Neural cell (in vitro differentiated cells): ENCODE results near the gene C1orf52. TPM values are rescaled to one million over a fixed set of nuclear protein-coding genes. Genes with fewer than 3 reads are reported as not detected.

ENCODE experiments used
- H2AFZ ChIP-seq: fragments of 200-600, 300-800 bp; sonication (generic), shearing (Covaris generic); 2 replicates; pipeline ENCODE4 v1.6.0; 2014; ENCODE audit warnings: low read depth, mild to moderate bottlenecking, antibody characterized with exemption, low read length, moderate library complexity
- H3F3A ChIP-seq: fragments of 200-600 bp; shearing (Covaris generic); 2 replicates; pipeline ENCODE4 v1.6.1; 2016; ENCODE audit warnings: mild to moderate bottlenecking, moderate library complexity, mixed read lengths, antibody characterized with exemption, low read length; ENCODE audit not compliant: insufficient read depth, poor library complexity, severe bottlenecking
- H3K27ac ChIP-seq: fragments of 200-600, 300-800 bp; sonication (generic), shearing (Covaris generic); 2 replicates; pipeline ENCODE4 v1.5.1; 2014; ENCODE audit warnings: mild to moderate bottlenecking, low read length, moderate library complexity
- H3K27me3 ChIP-seq: fragments of 300-800, 200-600 bp; sonication (generic), shearing (Covaris generic); 2 replicates; pipeline ENCODE4 v1.6.0; 2014; ENCODE audit warnings: mild to moderate bottlenecking, low read depth, low read length, moderate library complexity; ENCODE audit not compliant: insufficient read depth
- H3K36me3 ChIP-seq: fragments of 300-800, 200-600 bp; sonication (generic), shearing (Covaris generic); 2 replicates; pipeline ENCODE4 v1.5.1; 2014; ENCODE audit warnings: mild to moderate bottlenecking, antibody characterized with exemption, low read length, moderate library complexity; ENCODE audit not compliant: insufficient read depth
- H3K4me2 ChIP-seq: fragments of 300-800, 200-600 bp; sonication (generic), shearing (Covaris generic); 2 replicates; pipeline ENCODE4 v1.6.0; 2014; ENCODE audit warnings: mild to moderate bottlenecking, low read length
- H3K4me3 ChIP-seq: fragments of 300-800, 200-600 bp; sonication (generic), shearing (Covaris generic); 2 replicates; pipeline ENCODE4 v1.5.1; 2014; ENCODE audit warnings: mild to moderate bottlenecking, low read length, moderate library complexity
- H3K79me2 ChIP-seq: fragments of 200-600 bp; shearing (Covaris generic); replicated peaks from 2 replicates; pipeline ENCODE4 v1.6.0; 2014; ENCODE audit warnings: mild to moderate bottlenecking, low read length, moderate library complexity; ENCODE audit not compliant: insufficient read depth
- H3K9ac ChIP-seq: fragments of 300-800, 200-600 bp; sonication (generic), shearing (Covaris generic); 2 replicates; pipeline ENCODE4 v1.6.1; 2016; ENCODE audit warnings: mild to moderate bottlenecking, low read length, mixed read lengths
- H3K9me2 ChIP-seq: fragments of 200-600 bp; shearing (Covaris generic); 2 replicates; pipeline ENCODE4 v1.6.1; 2016; ENCODE audit warnings: mild to moderate bottlenecking, low read length, mixed read lengths; ENCODE audit not compliant: insufficient read depth
- H3K9me3 ChIP-seq: fragments of 200-600, 300-800 bp; sonication (generic), shearing (Covaris generic); 2 replicates; pipeline ENCODE4 v1.6.1; 2016; ENCODE audit warnings: mild to moderate bottlenecking, mixed run types, low read length, moderate library complexity, mixed read lengths
- H4K20me1 ChIP-seq: fragments of 200-600 bp; shearing (Covaris generic); 2 replicates; pipeline ENCODE4 v1.6.1; 2016; ENCODE audit warnings: mild to moderate bottlenecking, mixed run types; ENCODE audit not compliant: insufficient read depth
- CTCF ChIP-seq: fragments of 450-650 bp; IDR thresholded peaks from 2 replicates; pipeline ENCODE4 v1.5.1; 2014; ENCODE audit warnings: antibody characterized with exemption, mild to moderate bottlenecking, moderate library complexity; ENCODE audit not compliant: poor library complexity, severe bottlenecking
- EP300 ChIP-seq: fragments of 450-650 bp; conservative IDR thresholded peaks from 2 replicates; pipeline ENCODE4 v1.6.1; 2014; ENCODE audit warnings: antibody characterized with exemption, mild to moderate bottlenecking, moderate library complexity; ENCODE audit not compliant: poor library complexity, severe bottlenecking
- EZH2 ChIP-seq: fragments of 200-600, 300-800 bp; shearing (Covaris generic), sonication (generic); IDR thresholded peaks from 2 replicates; pipeline ENCODE4 v1.6.1; 2014; ENCODE audit warnings: antibody characterized with exemption, low read length, borderline replicate concordance, mild to moderate bottlenecking; ENCODE audit not compliant: insufficient read depth, poor library complexity, severe bottlenecking
- MXI1 ChIP-seq: fragments of 450-650 bp; conservative IDR thresholded peaks from 2 replicates; pipeline ENCODE4 v1.6.1; 2014; ENCODE audit warnings: antibody characterized with exemption, mild to moderate bottlenecking; ENCODE audit not compliant: poor library complexity, severe bottlenecking
- POLR2AphosphoS5 ChIP-seq: IDR thresholded peaks from 2 replicates; pipeline ENCODE4 v1.6.1; 2012
- RAD21 ChIP-seq: fragments of 450-650 bp; conservative IDR thresholded peaks from 2 replicates; pipeline ENCODE4 v1.6.1; 2014; ENCODE audit warnings: antibody characterized with exemption, mild to moderate bottlenecking, moderate library complexity
- REST ChIP-seq: IDR thresholded peaks from 2 replicates; pipeline ENCODE4 v1.6.1; 2012; ENCODE audit warnings: borderline replicate concordance
- SMC3 ChIP-seq: fragments of 450-650 bp; conservative IDR thresholded peaks from 2 replicates; pipeline ENCODE4 v1.6.1; 2014; ENCODE audit warnings: antibody characterized with exemption, mild to moderate bottlenecking, moderate library complexity; ENCODE audit not compliant: poor library complexity
- TAF1 ChIP-seq: IDR thresholded peaks from 2 replicates; pipeline ENCODE4 v1.6.1; 2012; ENCODE audit warnings: low read depth
- polyA plus RNA-seq: library from polyadenylated mRNA; depleted of rRNA; stranded (reverse); fragments of >200 nt; gene quantifications from 2 replicates; pipeline ENCODE4 v1.2.3, GENCODE V29; 2014

C1orf52 gene
- polyA plus RNA-seq, 1 donor from 2014 or later = 94.6 TPM

DNA sequence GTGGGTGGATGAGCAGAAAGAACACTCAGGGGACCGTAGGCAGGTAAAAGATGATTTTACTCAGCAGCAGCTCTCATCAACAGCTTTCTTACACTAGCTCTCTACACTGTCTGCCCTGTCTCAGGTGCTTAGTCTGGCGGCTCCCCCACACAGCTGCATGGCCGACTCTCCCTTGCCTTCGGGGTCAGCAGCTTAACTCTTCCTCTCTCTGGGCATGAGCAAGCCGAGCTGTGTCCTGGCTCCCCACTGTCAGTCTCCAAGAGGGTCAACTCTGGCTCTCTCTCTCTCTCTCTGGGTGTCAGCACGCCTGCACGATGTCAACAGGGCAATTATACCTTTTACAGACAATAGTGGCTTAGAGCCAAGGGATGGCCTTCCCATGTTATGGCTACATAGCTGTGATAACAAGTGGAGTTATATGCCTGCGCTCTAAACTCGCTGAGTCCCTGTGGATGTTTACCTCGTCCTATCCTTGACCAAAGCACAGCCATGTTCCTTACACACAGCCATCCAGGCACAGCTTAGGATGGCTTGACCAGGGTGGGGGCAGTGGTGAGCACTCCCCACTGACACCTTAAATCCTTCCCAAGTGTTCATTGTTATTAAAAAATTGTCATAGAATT, 20.1 kb upstream of the C1orf52 start:
- Histone ChIP-seq H3K4me2 (no peak overlapping the region), H3K27ac (no peak overlapping the region)

DNA sequence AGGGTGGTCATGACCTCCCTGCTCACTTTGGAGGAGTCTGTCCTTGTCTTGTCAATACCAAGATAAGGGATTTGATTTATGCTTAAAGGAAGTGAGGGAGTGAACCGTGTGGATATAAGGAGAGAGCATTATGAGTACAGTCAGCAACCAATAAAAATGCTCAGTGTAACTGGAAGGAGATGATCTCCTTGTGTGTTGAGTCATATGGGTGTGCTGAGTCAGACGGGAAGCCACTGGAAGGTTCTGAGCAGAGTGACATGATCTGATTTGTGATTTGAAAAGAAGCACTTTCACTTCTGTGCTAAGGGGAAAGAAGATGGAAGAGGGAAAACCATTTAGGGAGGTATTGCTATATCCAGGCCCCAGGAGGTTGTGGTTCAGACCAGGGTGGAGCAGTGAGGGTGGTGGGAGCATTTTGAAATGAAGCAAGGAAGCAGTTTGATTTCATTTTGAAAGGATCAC, 19.4 kb upstream of the C1orf52 start:
- no peak overlapping the region for H3K27ac ChIP-seq
- no peak overlapping the region for H3K9ac ChIP-seq

More for the DNA sequence above, 20.1 kb upstream of the C1orf52 start:
- H2AFZ ChIP-seq = no peak overlapping the region
- no peaks in the 10 kb centered on the region for H3K9me2 ChIP-seq
- no peaks in the 10 kb centered on the region for H3K36me3 ChIP-seq
- H3K4me3 ChIP-seq = no peak overlapping the region
- H3K79me2 ChIP-seq = peaks cover 12% of the 10 kb centered on the region
- H4K20me1 ChIP-seq = no peaks in the 10 kb centered on the region
- H3F3A ChIP-seq = no peaks in the 10 kb centered on the region
- H3K27me3 ChIP-seq = no peaks in the 10 kb centered on the region
- no peak for TF ChIP-seq RAD21
- no peaks in the 10 kb centered on the region for H3K9me3 ChIP-seq
- H3K9ac ChIP-seq = no peak overlapping the region

More for the DNA sequence above, 19.4 kb upstream of the C1orf52 start:
- no peaks in the 10 kb centered on the region for H3K27me3 ChIP-seq
- H2AFZ ChIP-seq = no peak overlapping the region
- H4K20me1 ChIP-seq = no peaks in the 10 kb centered on the region
- no peak overlapping the region for H3K4me2 ChIP-seq
- H3K9me3 ChIP-seq = no peaks in the 10 kb centered on the region
- peaks cover 19% of the 10 kb centered on the region for H3K79me2 ChIP-seq
- no peaks in the 10 kb centered on the region for H3K36me3 ChIP-seq
- H3F3A ChIP-seq = no peaks in the 10 kb centered on the region
- no peaks in the 10 kb centered on the region for H3K9me2 ChIP-seq
- TF ChIP-seq SMC3 = no peak
- no peak for TF ChIP-seq RAD21
- no peak for TF ChIP-seq CTCF
- TF ChIP-seq EP300 = no peak
- no peak for TF ChIP-seq EZH2
- no peak for TF ChIP-seq POLR2AphosphoS5
- TF ChIP-seq TAF1 = no peak
- no peak for TF ChIP-seq REST
- TF ChIP-seq MXI1 = no peak
- H3K4me3 ChIP-seq = no peak overlapping the region
